ENCODE results near the gene CLGN. TPM values are rescaled to one million over a fixed set of nuclear protein-coding genes. Genes with fewer than 3 reads are reported as not detected.
A peak's percentile ranks its signal among the peaks of the same experiment; 100 is the strongest.

Gene CLGN
- total and polyA plus RNA-seq, 2 of the 13 experiments (the other 11 are each of a cell fraction or from before 2014, with no cell fraction given), result 7.2 to 17.0 TPM

DNA sequence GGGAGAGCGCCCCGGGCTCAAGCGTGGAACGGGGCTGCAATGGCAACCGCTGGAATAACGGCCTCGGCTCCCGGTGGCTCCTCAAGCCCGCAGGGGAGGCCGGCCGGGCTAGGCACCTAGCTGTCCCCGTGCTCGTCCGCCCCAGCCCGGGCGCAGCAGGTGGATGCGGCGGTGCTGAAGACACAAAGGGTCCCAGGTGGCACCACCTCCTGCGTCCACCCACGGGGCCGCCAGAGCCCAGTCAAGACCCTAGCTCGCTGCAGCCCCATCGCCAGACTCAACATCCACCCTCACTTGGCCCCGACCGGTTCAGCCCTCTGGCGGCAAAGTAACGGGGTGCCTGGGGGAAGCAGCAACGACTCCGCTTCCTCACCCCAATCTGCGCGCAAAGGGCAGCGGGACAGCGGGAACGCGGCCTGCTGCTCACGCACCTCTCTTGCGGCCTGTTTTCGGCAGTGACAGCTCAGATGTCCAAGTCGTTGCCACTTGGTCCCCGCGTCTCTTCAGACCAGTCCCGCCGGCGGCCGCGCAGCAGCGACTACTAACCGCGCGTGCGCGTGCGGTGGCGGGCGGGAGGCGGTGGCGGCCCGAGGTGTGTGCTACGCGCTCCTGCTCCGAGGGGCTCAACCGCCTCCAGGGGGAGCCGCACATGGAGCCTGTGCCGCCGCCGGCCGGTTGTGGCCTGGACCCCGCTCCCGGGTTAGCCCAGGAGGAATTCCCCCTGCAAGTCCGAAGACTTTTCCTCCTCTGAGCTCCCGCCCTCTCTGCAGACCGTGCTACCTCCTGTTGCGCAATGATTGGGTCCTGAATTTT, at the start of gene CLGN (continued):
- TF ChIP-seq, protein P1, sequence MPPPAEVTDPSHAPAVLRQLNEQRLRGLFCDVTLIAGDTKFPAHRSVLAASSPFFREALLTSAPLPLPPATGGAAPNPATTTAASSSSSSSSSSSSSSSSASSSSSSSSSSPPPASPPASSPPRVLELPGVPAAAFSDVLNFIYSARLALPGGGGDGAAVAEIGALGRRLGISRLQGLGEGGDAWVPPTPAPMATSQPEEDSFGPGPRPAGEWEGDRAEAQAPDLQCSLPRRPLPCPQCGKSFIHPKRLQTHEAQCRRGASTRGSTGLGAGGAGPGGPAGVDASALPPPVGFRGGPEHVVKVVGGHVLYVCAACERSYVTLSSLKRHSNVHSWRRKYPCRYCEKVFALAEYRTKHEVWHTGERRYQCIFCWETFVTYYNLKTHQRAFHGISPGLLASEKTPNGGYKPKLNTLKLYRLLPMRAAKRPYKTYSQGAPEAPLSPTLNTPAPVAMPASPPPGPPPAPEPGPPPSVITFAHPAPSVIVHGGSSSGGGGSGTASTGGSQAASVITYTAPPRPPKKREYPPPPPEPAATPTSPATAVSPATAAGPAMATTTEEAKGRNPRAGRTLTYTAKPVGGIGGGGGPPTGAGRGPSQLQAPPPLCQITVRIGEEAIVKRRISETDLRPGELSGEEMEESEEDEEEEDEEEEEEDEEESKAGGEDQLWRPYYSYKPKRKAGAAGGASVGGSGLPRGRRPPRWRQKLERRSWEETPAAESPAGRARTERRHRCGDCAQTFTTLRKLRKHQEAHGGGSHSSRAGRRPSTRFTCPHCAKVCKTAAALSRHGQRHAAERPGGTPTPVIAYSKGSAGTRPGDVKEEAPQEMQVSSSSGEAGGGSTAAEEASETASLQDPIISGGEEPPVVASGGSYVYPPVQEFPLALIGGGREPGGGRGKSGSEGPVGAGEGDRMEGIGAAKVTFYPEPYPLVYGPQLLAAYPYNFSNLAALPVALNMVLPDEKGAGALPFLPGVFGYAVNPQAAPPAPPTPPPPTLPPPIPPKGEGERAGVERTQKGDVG (CRISPR knock-in tag; IDR thresholded peaks at IDR 0.05; ENCODE audit: borderline replicate concordance), result no peak
- TF ChIP-seq, protein P2, sequence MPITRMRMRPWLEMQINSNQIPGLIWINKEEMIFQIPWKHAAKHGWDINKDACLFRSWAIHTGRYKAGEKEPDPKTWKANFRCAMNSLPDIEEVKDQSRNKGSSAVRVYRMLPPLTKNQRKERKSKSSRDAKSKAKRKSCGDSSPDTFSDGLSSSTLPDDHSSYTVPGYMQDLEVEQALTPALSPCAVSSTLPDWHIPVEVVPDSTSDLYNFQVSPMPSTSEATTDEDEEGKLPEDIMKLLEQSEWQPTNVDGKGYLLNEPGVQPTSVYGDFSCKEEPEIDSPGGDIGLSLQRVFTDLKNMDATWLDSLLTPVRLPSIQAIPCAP (CRISPR knock-in tag; IDR thresholded peaks at IDR 0.05; ENCODE audit: low read depth), result 0 out of 2 replicates have a peak, but pooled peaks have one; percentile 46
- TF ChIP-seq POLR2AphosphoS2 (IDR thresholded peaks at IDR 0.05; ENCODE audit: low read depth, low read length), result no peak
- peak; percentile 52 for TF ChIP-seq YY1 (IDR thresholded peaks at IDR 0.05; ENCODE audit: insufficient read depth, insufficient replicate concordance, low read depth, low read length)
- TF ChIP-seq SNRNP70 (IDR thresholded peaks at IDR 0.05; ENCODE audit: low read depth, low read length), result no peak
- TF ChIP-seq, protein P3, sequence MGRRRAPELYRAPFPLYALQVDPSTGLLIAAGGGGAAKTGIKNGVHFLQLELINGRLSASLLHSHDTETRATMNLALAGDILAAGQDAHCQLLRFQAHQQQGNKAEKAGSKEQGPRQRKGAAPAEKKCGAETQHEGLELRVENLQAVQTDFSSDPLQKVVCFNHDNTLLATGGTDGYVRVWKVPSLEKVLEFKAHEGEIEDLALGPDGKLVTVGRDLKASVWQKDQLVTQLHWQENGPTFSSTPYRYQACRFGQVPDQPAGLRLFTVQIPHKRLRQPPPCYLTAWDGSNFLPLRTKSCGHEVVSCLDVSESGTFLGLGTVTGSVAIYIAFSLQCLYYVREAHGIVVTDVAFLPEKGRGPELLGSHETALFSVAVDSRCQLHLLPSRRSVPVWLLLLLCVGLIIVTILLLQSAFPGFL (CRISPR knock-in tag; IDR thresholded peaks at IDR 0.05), result no peak; the same call in 1 of the 2 replicates
- TF ChIP-seq, protein P4, sequence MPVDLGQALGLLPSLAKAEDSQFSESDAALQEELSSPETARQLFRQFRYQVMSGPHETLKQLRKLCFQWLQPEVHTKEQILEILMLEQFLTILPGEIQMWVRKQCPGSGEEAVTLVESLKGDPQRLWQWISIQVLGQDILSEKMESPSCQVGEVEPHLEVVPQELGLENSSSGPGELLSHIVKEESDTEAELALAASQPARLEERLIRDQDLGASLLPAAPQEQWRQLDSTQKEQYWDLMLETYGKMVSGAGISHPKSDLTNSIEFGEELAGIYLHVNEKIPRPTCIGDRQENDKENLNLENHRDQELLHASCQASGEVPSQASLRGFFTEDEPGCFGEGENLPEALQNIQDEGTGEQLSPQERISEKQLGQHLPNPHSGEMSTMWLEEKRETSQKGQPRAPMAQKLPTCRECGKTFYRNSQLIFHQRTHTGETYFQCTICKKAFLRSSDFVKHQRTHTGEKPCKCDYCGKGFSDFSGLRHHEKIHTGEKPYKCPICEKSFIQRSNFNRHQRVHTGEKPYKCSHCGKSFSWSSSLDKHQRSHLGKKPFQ (CRISPR knock-in tag; IDR thresholded peaks at IDR 0.05; ENCODE audit: insufficient replicate concordance), result peak; percentile 83
- TF ChIP-seq ETV5 (CRISPR knock-in tag; IDR thresholded peaks at IDR 0.05; ENCODE audit: borderline replicate concordance), result 0 out of 2 replicates have a peak, but pooled peaks have one; percentile 30
- TF ChIP-seq, protein P5, sequence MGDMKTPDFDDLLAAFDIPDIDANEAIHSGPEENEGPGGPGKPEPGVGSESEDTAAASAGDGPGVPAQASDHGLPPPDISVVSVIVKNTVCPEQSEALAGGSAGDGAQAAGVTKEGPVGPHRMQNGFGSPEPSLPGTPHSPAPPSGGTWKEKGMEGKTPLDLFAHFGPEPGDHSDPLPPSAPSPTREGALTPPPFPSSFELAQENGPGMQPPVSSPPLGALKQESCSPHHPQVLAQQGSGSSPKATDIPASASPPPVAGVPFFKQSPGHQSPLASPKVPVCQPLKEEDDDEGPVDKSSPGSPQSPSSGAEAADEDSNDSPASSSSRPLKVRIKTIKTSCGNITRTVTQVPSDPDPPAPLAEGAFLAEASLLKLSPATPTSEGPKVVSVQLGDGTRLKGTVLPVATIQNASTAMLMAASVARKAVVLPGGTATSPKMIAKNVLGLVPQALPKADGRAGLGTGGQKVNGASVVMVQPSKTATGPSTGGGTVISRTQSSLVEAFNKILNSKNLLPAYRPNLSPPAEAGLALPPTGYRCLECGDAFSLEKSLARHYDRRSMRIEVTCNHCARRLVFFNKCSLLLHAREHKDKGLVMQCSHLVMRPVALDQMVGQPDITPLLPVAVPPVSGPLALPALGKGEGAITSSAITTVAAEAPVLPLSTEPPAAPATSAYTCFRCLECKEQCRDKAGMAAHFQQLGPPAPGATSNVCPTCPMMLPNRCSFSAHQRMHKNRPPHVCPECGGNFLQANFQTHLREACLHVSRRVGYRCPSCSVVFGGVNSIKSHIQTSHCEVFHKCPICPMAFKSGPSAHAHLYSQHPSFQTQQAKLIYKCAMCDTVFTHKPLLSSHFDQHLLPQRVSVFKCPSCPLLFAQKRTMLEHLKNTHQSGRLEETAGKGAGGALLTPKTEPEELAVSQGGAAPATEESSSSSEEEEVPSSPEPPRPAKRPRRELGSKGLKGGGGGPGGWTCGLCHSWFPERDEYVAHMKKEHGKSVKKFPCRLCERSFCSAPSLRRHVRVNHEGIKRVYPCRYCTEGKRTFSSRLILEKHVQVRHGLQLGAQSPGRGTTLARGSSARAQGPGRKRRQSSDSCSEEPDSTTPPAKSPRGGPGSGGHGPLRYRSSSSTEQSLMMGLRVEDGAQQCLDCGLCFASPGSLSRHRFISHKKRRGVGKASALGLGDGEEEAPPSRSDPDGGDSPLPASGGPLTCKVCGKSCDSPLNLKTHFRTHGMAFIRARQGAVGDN (CRISPR knock-in tag; IDR thresholded peaks at IDR 0.05), result peak; percentile 94
- TF ChIP-seq KLF6 (CRISPR knock-in tag; IDR thresholded peaks at IDR 0.05), result 0 out of 2 replicates have a peak, but pooled peaks have one; percentile 2
- TF ChIP-seq, protein P6, sequence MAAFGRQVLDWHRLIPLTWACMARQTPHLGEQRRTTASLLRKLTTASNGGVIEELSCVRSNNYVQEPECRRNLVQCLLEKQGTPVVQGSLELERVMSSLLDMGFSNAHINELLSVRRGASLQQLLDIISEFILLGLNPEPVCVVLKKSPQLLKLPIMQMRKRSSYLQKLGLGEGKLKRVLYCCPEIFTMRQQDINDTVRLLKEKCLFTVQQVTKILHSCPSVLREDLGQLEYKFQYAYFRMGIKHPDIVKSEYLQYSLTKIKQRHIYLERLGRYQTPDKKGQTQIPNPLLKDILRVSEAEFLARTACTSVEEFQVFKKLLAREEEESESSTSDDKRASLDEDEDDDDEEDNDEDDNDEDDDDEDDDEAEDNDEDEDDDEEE (CRISPR knock-in tag; IDR thresholded peaks at IDR 0.05), result peak; percentile 91
- TF ChIP-seq ZNF264 (CRISPR knock-in tag; IDR thresholded peaks at IDR 0.05), result peak; percentile 79; the same call in 1 of the 2 replicates
- TF ChIP-seq ZNF260 (CRISPR knock-in tag; IDR thresholded peaks at IDR 0.05; ENCODE audit: borderline replicate concordance, low read depth), result no peak
- peak; percentile 50 for TF ChIP-seq MAZ (IDR thresholded peaks at IDR 0.05; ENCODE audit: borderline replicate concordance, low read depth, low read length)
- TF ChIP-seq MAZ (CRISPR knock-in tag; IDR thresholded peaks at IDR 0.05; ENCODE audit: low read depth), result peak; percentile 89
